NOMO-1 treated with dmso at 0.1 percent for 144 hours (cell line): ENCODE data around the gene NOLC1.

ENCODE experiments used
- DNase-seq: peaks from one replicate; lab custom pipeline; 2025; ENCODE audit not compliant: unreplicated experiment; lab: John Stamatoyannopoulos, UW

The NOLC1 gene

GRCh38 chr10:102200751-102201640 is 48.8 kb downstream of the NOLC1 start:
- no peak for DNase-seq

GRCh38 chr10:102202386-102202785 is 50.2 kb downstream of the NOLC1 start:
- DNase-seq: no peak

- DNase-seq: no peak
Observed at GRCh38 chr10:102208311-102209035, 56.3 kb downstream of the NOLC1 start.

GRCh38 chr10:102211615-102212299 is 59.6 kb downstream of the NOLC1 start:
- DNase-seq: no peak
